Measurements from ENCODE around the gene ZNF221. TPM values are rescaled to one million over a fixed set of nuclear protein-coding genes. Genes with fewer than 3 reads are reported as not detected.

The ZNF221 gene
- total and polyA plus RNA-seq, 10 of the 15 experiments (the other 5 are each of a cell fraction or from before 2014, with no cell fraction given): 0.15 to 1.7 (median 0.45) TPM; not detected in 1

DNA sequence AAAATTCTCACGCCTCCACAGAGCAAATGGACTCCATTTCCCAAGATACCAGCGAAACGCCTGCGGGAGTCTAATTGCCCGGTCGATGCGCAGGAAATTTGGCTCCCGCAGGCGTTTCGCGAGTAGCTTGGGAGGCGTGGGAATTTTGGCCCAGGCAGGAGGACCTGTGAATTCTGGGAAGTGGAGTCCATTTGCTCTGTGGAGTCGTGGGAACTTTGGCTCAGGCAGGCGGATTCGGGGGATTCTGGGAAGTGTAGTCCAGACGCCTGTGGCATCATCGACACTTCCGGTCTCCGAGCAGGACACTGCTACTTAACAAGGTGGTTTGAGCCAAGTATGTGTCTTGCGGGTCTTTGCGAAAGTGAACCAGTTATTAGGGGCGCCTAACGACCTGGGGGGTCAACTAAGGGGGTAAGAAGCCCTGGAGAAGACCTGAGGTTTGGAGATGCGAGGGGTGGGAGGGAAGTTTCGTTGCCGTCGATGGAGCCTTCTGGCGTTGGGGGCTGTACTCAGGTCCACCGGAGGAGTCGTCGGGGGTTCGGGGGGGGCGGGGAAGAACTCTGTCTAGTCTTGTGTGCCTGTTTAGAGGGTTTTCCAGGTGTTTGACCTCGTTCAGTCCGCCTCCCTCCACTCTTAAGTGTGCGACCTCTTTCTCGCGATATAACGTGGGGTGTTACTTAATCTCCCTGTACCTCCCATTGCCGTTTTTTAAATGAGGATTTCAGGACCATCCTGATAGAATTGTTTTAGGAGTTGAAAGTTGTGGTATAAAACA is 33.1 kb downstream of the ZNF221 start, which contains the start of gene ZNF155 (continued):
- TF ChIP-seq PAX5 (IDR thresholded peaks at IDR 0.05; ENCODE audit: borderline replicate concordance, low read depth, low read length): no peak
- TF ChIP-seq MTA3 (IDR thresholded peaks at IDR 0.05; ENCODE audit: borderline replicate concordance, low read length): no peak
- peak; percentile 35 for TF ChIP-seq MEF2B (IDR thresholded peaks at IDR 0.05; ENCODE audit: partially characterized antibody, poor library complexity, severe bottlenecking)
- no peak for TF ChIP-seq ZSCAN29 (IDR thresholded peaks at IDR 0.05)
- TF ChIP-seq KAT2A (conservative IDR thresholded peaks at IDR 0.05; ENCODE audit: control insufficient read depth, low read depth, low read length): no peak
- no peak for TF ChIP-seq NFYA (IDR thresholded peaks at IDR 0.05; ENCODE audit: borderline replicate concordance, low read depth, low read length)
- TF ChIP-seq ETV6 (conservative IDR thresholded peaks at IDR 0.05 in 1 of 2, IDR thresholded peaks at IDR 0.05 in 1 of 2; ENCODE audit: borderline replicate concordance in 1 of 2, low read depth in 1 of 2): no peak
- TF ChIP-seq CREM (IDR thresholded peaks at IDR 0.05; ENCODE audit: low read depth): peak; percentile 70; the same call in 1 of the 2 replicates
- TF ChIP-seq CBX5 (IDR thresholded peaks at IDR 0.05; ENCODE audit: low read depth): no peak
- TF ChIP-seq BRCA1 (IDR thresholded peaks at IDR 0.05; ENCODE audit: low read depth, low read length): 0 out of 2 replicates have a peak, but pooled peaks have one; percentile 54
- TF ChIP-seq POLR2AphosphoS2 (IDR thresholded peaks at IDR 0.05; ENCODE audit: low read depth, low read length): no peak
- TF ChIP-seq RCOR1 (conservative IDR thresholded peaks at IDR 0.05; ENCODE audit: low read depth, low read length): 0 out of 2 replicates have a peak, but pooled peaks have one; percentile 68
- TF ChIP-seq YY1 (IDR thresholded peaks at IDR 0.05; ENCODE audit: low read depth, low read length): peak; percentile 65
- TF ChIP-seq, protein P1, sequence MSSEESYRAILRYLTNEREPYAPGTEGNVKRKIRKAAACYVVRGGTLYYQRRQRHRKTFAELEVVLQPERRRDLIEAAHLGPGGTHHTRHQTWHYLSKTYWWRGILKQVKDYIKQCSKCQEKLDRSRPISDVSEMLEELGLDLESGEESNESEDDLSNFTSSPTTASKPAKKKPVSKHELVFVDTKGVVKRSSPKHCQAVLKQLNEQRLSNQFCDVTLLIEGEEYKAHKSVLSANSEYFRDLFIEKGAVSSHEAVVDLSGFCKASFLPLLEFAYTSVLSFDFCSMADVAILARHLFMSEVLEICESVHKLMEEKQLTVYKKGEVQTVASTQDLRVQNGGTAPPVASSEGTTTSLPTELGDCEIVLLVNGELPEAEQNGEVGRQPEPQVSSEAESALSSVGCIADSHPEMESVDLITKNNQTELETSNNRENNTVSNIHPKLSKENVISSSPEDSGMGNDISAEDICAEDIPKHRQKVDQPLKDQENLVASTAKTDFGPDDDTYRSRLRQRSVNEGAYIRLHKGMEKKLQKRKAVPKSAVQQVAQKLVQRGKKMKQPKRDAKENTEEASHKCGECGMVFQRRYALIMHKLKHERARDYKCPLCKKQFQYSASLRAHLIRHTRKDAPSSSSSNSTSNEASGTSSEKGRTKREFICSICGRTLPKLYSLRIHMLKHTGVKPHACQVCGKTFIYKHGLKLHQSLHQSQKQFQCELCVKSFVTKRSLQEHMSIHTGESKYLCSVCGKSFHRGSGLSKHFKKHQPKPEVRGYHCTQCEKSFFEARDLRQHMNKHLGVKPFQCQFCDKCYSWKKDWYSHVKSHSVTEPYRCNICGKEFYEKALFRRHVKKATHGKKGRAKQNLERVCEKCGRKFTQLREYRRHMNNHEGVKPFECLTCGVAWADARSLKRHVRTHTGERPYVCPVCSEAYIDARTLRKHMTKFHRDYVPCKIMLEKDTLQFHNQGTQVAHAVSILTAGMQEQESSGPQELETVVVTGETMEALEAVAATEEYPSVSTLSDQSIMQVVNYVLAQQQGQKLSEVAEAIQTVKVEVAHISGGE (CRISPR knock-in tag; IDR thresholded peaks at IDR 0.05): no peak
- TF ChIP-seq, protein P2, sequence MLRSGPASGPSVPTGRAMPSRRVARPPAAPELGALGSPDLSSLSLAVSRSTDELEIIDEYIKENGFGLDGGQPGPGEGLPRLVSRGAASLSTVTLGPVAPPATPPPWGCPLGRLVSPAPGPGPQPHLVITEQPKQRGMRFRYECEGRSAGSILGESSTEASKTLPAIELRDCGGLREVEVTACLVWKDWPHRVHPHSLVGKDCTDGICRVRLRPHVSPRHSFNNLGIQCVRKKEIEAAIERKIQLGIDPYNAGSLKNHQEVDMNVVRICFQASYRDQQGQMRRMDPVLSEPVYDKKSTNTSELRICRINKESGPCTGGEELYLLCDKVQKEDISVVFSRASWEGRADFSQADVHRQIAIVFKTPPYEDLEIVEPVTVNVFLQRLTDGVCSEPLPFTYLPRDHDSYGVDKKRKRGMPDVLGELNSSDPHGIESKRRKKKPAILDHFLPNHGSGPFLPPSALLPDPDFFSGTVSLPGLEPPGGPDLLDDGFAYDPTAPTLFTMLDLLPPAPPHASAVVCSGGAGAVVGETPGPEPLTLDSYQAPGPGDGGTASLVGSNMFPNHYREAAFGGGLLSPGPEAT (IDR thresholded peaks at IDR 0.05; ENCODE audit: low read depth): peak; percentile 71; the same call in 1 of the 2 replicates
- TF ChIP-seq PAX8 (IDR thresholded peaks at IDR 0.05): no peak

Data from GM12878 (cell line).